GM19351 (cell line): ENCODE measurements around the gene PSMC3.

Experiments
- ATAC-seq: cut with Tn5 transposase; IDR thresholded peaks from one replicate; pipeline ENCODE4 v1.9.1; 2021; ENCODE audit warnings: mild to moderate bottlenecking, moderate library complexity; ENCODE audit not compliant: unreplicated experiment

PSMC3 gene

DNA sequence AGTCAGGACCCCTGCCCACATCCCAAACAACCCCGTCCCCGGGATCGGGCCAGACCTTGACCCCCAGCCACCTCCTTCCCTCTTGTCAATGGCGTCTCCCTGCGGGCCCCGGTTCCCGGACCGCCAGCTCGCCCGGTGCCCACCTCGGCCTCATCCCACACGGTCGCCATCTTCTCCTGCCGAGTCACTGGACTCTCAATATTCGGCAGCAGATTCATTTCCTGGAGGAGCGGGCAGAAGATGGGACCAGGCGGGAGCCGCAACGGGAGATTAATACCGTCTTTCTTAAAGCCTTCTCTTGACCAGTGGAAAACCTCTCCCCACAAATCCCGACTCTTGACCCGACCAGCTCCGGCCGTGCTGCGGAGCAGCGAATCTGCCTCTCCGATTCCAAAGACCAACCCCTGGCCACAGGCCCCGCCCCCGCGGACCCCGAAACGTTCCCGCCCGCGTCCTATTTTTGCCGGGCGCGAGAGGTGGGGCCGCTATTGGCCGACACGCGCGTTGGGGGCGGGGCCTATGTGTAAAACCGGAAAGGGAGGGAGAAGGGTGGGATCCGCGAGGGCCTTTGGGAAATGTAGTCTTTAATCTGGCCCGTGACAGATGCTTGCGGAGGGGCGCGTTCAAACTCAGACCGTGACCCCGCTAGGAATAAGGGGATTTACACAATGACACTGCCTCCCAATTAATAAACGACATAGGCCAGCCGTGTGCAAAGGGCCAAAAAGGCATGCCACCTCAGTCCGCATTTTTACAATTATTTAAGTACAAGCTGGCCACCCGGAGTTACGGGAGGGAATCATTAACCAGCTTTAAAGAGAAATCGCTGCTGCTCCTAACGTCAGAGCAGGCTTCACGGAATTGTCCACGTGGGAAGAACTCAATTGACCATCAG, at the start of gene PSMC3:
Gene PSMC3 (minus strand): TSS at position 378 of the 895 bp plus-strand sequence. CDS start 160 bp downstream, at position 218.
- ATAC-seq: peak; percentile 92

DNA sequence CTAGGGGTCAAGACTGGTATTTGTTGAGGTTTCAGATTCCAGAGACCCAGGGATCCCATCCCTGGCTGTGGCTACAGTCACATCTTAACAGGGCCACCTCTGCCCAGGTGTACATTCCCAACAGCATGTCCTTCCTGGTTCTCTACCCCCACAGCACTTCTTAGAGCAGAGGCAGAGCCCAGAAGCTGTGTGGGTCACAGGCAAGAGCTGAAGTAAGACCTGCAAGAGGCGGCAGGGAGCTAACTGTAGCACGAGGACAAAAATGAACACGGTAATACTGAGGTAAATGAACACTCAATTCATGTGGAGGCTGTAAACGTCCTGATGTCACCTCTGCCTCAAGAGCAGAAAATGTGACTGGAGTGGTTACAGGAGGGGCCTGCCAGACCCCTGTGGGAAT, 44.4 kb upstream of the PSMC3 start:
- ATAC-seq: no peak

DNA sequence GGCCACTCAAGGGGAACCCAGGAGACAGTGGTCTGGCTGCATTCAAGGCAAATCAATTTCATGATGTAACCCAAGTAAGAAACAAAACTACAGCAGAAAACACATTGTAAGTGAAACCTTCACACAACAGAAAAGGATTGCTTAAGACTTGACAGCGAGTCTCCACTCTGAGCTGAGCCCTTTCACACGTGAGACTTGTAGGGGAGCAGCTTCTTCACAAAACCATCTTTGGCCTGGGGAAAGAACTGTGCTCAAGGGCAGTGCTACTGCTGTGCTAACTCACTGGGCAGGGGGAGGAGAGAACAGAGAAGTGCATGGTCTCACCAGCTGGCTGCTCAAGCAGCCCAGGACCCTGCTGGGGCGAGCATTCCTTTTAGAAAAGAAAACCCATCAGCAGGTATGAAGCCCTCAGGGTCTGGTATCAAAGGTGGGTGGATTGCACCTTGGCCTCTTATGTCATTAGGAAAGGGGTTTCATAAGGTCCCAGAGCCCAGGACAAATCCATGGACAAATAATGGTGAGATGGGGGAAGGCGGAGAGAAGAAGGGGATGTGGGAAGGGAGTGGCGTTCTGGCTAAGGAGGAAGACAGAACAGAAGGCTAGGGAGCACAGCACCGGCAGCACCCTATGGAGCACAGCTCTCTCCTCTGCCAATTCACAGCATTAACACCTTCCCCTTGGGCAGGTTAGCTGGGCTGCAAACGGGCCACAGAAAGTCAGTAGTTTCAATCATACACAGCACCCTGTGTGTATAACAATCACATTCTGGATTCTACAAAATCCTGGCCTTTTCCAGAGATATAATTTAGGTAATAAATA, 43.3 kb upstream of the PSMC3 start:
- ATAC-seq: no peak

DNA sequence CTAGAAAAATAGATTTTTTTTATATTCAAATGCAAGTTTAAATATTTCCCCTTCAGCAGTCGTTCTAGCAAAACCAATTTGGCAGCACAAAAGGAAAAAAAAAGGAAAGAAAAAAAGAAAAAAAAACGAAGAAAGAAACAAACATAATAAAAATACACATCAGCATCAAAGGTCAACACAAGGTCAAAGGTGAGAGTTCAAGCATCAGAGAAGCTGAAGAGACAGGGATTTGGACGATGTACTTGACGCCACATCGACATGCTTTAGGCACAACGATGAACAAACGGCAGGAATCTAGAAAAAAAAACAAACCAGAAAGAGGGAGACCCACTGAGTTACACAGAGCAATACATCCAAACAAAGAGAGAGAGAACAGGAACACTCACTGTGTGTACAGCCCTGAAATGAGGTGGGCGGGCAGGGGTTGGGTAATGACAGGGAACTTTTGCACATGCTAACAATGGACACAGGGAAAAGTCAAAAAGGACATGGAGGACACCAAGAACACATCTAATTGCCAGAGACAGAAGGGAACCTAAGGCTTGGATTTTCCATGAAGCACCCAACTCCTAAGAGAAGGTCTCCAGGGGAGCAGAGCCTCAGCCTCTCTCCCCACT, 42.5 kb upstream of the PSMC3 start:
- ATAC-seq: no peak

DNA sequence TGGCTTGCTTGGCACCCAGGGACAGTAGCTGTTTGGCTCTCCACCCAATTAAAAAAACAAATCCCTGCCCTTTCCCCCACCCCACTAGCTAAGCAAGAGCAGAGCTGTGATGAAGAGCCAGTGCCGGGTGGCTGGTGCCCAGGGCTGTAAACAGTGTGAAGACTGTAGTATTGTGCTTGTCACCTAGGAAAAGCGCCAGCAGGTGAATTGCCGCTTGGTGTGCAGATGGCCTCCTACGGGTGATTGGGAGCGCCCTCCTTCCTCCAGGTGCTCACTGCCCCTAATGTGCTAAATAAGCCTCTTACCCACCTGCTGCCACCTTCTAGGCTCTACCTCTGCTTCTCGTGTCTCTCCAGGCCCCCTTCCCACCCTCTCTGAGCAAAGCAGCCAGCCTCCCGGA, 41.1 kb upstream of the PSMC3 start:
- no peak for ATAC-seq

DNA sequence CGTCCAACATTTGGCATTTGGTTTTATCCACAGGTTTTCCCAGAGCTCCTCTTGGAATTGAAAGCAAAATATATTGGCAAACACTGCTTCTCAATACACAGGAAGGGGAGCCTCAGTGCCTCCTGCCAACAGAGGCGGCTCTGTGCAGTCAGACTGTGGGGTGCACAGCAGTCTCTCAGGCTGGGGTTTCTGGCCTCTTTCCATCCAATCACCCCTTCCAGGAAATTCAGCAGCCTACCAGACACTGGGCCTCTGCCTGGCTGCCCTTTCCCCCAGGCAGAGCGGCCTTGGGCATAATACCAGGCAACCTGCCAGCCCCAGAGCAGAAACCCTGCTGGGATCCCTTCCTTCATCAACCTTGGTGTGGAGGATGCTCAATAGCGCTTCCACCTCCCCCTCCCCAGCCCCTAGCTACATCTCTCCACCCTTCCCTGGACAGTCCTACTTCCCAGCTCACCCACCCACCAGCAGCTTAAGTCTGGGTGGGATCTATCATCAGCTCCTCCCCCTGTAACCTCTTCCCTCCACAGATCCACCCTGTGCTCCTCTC, 40.5 kb upstream of the PSMC3 start:
- ATAC-seq: no peak

DNA sequence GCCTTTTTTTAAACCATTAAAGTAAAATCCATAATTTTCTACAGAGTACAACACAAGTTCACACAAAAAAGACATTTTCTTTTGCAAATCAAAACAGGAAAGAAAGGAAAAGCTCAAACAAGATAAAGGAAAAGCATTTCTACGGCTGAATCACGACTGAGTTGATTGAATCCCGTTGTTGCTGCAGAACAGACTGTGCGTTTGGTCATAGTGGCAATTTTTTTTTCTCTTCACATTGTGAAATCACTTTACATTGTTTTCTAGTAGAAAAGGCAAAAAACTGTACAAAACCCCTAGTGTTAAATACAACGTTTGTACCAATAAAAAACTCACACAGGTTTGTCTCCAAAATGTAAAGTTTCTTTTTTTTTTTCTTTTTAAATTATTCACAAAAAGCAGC, 40.0 kb upstream of the PSMC3 start:
- ATAC-seq: no peak

DNA sequence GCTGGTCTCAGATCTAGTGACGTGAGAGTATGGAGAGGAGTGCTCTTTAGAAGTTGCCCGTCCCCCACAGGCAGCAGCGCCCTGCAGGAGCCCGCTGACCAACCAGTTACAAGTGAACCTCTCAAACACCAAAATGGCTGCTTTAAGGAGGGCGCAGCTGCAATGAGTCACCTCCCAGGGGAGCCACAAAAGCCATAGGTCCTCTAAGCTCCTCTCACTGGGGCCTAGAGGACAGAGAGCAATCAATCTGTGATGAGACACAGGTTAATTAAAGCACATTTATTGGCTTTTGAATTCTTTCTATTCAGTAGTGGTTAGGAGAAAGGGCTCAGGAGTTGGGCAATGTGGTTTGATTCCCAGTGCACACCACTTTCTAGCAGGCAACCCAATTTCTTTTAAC, 38.2 kb upstream of the PSMC3 start:
- no peak for ATAC-seq

DNA sequence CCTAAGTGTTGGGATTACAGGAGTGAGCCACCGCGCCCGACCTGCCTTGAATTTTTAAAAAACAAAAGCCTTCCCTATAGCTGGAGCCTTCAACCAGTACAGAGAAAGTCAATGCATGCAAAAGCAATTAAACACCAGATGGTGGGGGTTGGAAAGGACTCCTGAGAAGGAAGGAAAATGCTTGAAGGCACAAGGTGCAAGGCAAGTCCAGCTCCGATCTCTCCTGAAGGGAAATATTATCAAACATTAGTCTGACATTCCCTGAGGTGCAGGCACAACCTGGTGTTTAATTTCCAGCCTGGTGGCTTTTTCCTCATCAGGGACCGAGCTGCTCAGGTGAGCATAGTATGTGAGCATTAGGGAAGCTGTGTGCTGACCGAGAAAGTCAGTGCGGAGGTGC, 35.6 kb upstream of the PSMC3 start:
- no peak for ATAC-seq

DNA sequence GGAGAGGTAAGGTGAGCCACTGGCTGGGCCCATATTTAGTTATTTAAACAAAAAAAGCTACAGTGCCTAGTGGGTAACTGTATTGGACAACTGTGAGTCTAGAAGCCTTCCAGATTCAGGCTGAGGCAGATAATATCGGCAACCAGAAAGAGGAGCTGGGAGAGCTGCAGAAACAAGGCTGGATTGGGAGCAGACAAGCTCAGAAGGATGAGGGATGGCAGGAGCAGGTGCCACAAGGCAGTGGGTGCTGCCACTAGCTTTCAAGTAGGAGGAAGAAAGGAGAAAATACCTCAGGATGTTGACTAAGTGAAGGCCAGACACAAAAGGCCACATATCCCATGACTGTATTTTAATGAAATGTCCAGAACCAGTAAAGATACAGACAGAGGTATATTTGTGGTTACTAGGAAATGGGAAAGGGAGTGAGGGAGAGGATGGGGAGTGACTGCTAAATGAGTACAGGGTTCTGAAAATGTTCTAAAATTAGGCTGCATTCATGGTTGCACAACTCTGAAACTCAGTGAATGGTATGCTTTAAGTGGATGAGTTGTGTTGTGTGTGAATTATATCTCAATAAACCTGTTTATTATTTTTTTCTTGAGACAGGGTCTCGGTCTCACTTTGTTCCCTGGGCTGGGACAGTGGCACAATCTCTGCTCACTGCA, 34.5 kb upstream of the PSMC3 start:
- ATAC-seq: no peak

DNA sequence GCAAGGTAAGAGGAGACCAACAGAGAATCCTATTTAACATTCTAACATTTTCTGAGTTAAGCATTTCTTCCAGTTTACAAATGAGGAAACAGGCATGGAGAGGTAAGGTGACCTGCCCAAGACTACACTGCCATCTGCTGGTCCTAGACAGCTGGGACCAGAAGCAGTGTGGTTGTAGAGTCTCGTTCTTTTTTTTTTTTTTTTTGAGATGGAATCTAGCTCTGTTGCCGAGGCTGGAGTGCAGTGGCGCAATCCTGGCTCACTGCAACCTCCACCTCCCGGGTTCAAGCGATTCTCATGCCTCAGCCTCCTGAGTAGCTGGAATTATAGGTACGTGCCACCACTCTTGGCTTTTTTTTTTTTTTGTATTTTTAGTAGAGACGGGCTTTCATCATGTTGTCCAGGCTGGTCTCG, 28.0 kb upstream of the PSMC3 start:
- peak; percentile 77 for ATAC-seq

DNA sequence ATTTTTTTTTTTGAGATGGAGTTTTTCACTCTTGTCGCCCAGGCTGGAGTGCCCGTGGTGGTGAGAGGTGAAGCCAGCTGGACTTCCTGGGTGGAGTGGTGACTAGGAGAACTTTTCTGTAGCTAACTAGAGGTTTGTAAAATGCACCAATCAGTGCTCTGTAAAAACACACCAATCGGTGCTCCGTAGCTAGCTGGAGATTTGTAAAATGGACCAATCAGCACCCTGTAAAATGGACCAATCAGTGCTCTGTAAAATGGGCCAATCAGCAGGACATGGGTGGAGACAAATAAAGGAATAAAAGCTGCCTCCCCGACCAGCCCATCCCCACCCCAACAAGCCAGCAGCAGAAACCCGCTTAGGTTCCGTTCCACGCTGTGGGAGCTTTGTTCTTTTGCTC, 27.1 kb upstream of the PSMC3 start:
- ATAC-seq: no peak

DNA sequence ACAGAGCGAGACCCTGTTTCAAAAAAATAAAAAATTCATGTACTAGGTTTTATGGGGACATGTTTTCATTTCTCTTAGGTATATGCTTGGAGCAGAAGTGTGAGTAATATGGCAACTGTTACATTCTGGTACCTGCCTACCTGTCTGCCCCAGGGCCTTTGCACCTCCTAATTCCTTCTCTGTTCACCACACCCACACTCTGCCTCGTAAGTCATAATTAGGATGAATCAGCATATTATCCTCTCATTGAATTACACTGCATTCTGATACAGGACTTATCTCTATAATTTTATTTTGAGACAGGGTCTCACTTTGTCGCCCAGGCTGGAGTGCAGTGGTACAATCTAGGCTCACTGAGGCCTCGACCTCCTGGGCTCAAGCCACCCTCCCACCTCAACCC, 25.8 kb upstream of the PSMC3 start:
- ATAC-seq: no peak

DNA sequence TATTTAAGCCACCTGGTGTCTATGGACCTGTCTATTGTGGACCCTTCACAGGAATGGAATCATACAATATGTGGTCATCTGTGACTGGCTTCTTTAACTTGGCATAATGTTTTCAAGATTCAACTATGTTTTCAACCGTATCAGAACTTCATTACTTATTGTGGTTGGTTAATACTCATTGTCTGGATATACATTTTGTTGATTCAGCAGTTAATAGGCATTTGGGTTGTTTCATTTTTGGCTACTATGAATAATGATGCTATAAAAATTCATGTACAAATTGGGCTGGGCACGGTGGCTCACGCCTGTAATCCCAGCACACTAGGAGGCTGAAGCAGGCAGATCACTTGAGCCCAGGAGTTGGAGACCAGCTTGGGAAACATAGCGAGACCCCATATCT, 25.2 kb upstream of the PSMC3 start:
- no peak for ATAC-seq

DNA sequence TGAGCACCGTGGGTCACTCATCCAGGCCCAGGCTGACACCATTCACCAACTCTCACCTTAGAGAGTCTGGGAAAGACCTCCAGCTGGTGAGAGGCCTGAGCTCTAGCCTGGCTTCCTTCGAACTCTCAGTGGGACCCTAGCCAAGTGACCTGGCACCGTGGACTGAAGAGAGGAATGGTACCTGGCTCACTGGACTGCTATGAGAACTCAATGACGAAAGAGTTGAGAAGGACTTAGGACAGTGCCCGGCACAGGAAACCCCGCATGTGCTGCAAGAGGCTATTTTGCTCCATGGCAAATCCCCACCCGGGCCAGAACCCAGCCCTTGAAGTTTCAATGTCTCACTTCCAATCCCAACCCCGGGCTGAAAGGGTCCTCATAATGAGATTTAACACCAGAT, 23.3 kb upstream of the PSMC3 start:
- no peak for ATAC-seq

DNA sequence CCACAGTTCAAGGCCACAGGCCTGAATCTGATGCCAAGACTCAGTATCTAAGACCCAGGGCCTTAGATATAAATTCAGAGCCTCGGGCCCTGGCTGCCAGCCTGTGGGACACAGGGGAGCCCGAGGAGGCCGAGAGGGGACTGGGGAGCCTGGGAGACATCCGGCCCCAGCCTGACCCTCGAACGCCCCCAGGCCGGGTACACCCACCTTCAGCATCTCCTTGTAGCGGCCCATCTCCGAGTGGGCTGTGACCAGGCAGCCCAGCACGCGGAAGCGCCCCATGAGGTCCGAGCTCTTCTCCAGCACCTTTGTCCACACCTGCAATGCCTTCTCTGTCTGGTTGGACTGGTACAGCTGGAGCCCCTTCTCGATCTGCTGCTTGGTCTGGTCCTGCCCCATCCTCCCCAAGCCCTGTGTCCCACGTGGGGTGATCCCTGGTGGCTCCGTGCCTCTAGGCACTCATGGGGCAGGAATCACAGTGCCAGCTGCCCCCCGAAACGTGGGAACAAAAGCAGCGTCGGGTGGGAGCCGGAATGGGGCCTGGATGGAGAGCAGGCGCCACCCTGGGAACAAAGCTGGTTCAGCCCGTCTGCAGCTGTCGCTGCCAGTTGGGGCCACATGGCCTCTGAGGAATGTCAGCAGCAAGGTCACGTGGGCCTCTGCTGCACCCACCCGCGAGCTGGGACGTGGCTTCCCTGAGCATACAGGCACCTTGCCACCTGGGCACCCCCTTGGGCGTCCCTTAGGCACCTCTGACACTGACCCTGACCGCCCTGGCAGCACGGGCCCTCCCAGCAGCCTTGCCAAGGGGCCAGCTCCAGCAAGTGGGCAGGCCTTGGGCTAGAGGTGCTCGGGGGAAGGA, 22.6 kb upstream of the PSMC3 start, which contains the start of gene RAPSN:
Gene RAPSN (minus strand): TSS at position 571 of the 862 bp plus-strand sequence. CDS start 172 bp downstream, at position 399.
- ATAC-seq: no peak

DNA sequence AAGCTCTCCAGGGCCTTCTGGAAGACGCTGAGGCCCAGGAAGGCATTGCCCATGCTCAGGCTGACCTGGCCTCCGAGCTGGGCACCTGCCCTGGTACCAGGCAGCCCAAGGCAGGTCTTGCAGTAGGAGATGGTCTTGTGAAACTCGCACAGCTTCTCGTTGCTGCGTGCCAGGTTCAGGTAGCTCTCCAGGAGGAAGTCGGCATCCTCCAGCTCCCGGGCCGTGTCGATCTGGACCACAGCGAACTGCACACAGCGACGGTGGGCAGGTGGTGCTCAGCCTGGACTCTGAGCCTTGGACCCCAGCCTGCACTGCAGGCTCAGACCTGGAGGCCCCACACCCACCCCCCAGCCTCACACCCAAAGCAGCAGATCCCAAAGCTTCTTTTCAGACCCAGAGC, 21.7 kb upstream of the PSMC3 start:
- no peak for ATAC-seq

DNA sequence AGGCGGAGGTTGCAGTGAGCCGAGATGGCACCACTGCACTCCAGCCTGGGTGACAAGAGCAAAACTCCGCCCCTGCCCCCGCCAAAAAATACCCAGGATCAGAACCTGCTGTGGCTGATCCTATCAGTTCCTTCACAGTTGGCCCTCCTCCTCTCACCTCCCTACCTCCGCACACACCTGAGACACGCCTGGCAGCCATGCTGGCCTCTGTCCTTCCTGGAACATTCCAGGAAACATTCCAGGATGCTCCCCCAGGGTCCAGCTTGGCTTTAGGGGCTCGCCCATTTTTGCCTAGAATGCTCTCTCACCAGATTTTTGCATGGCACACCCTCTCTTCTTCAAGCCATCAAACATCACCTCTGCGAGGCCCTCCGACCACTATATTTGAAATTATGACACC, 20.6 kb upstream of the PSMC3 start:
- ATAC-seq: no peak

DNA sequence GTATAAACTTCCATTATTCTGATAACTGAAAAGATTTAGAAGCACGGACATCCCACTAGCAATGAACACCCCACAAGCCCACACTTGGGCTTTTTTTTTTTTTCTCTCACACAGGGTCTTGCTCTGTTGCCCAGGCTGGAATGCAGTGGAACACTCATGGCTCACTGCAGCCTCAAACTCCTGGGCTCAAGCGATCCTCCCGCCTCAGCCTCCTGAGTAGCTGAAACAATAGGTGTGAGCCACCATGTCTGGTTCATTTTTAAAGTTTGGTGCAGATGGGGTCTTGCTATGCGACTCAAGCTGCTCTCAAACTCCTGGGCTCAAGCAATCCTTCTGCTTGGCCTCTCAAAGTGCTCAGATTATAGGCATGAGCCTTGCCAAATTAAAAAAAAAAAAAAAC, 19.6 kb upstream of the PSMC3 start:
- no peak for ATAC-seq

DNA sequence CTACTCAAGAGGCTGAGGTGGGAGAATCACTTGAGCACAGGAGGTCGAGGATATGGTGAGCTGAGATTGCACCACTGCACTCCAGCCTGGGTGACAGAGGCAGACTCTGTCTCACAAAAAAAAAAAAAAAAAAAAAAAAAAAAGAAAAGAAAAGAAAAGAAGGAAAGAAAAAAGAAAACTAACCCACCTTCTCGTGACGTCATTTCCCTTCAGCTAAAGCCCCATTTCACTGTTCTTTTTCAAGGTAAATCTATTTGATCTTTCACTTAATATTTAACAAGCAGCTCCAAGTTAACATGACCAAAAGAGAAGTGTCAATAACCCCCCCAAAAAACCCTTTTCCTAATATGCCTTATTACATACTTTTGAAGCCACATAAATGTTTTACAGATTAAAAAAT, 17.6 kb upstream of the PSMC3 start:
- ATAC-seq: no peak
